HepG2 (cell line): ENCODE data around the gene KDM2B. TPM values are rescaled to one million over a fixed set of nuclear protein-coding genes. Genes with fewer than 3 reads are reported as not detected.
A peak's percentile ranks its signal among the peaks of the same experiment; 100 is the strongest.

Experiments
- AGO1 ChIP-seq: fragments of 200-400 bp; formaldehyde crosslinking; IDR thresholded peaks from 2 replicates; pipeline ENCODE4 v1.6.1; 2017; ENCODE audit warnings: mild to moderate bottlenecking, low read depth, low read length, moderate library complexity; ENCODE audit not compliant: poor library complexity, severe bottlenecking
- ATF6 ChIP-seq: sonication (generic); formaldehyde crosslinking; conservative IDR thresholded peaks from 2 replicates; pipeline ENCODE4 v1.4.0; 2020; ENCODE audit warnings: missing genetic modification reagents
- ATRX ChIP-seq: sonication (generic); formaldehyde crosslinking; IDR thresholded peaks from 2 replicates; pipeline ENCODE4 v1.4.0; 2020; ENCODE audit warnings: missing genetic modification reagents, borderline replicate concordance
- KLF15 ChIP-seq: sonication (generic); formaldehyde crosslinking; IDR thresholded peaks from 2 replicates; pipeline ENCODE4 v1.8.1; 2023; ENCODE audit warnings: borderline replicate concordance, mild to moderate bottlenecking, inconsistent platforms, missing genetic modification reagents, mixed read lengths
- MXD1 ChIP-seq: sonication (generic); formaldehyde crosslinking; IDR thresholded peaks from 2 replicates; pipeline ENCODE4 v1.4.0; 2020; ENCODE audit warnings: mild to moderate bottlenecking, missing genetic modification reagents
- SIX4 ChIP-seq: sonication (generic); formaldehyde crosslinking; IDR thresholded peaks from 2 replicates; pipeline ENCODE4 v1.4.0; 2020; ENCODE audit warnings: missing genetic modification reagents
- SMARCE1 ChIP-seq: fragments of 450-650 bp; IDR thresholded peaks from 2 replicates; pipeline ENCODE4 v1.6.1; 2017; ENCODE audit warnings: borderline replicate concordance
- SRSF9 ChIP-seq: fragments of 200-400 bp; formaldehyde crosslinking; IDR thresholded peaks from 2 replicates; pipeline ENCODE4 v1.6.1; 2018; ENCODE audit warnings: borderline replicate concordance, mild to moderate bottlenecking, low read depth, low read length; ENCODE audit not compliant: insufficient read depth, poor library complexity, severe bottlenecking
- SSRP1 ChIP-seq: IDR thresholded peaks from 2 replicates; pipeline ENCODE4 v1.6.1; 2016; ENCODE audit warnings: control low read depth
- TFE3 ChIP-seq: IDR thresholded peaks from 2 replicates; pipeline ENCODE4 v1.6.1; 2016
- THAP8 ChIP-seq: sonication (generic); formaldehyde crosslinking; IDR thresholded peaks from 2 replicates; pipeline ENCODE4 v1.5.1; 2020; ENCODE audit warnings: missing genetic modification reagents, mild to moderate bottlenecking, borderline replicate concordance
- ZBTB25 ChIP-seq: IDR thresholded peaks from 2 replicates; pipeline ENCODE4 v1.6.1; 2018; ENCODE audit warnings: missing genetic modification reagents
- ZBTB42 ChIP-seq: sonication (generic); formaldehyde crosslinking; IDR thresholded peaks from 2 replicates; pipeline ENCODE4 v1.5.0; 2020; ENCODE audit warnings: mild to moderate bottlenecking, missing genetic modification reagents
- ZNF276 ChIP-seq: sonication (generic); formaldehyde crosslinking; IDR thresholded peaks from 2 replicates; pipeline ENCODE4 v1.4.0; 2020; ENCODE audit warnings: mild to moderate bottlenecking, low read depth, missing genetic modification reagents
- ZNF281 ChIP-seq: sonication (generic); formaldehyde crosslinking; IDR thresholded peaks from 2 replicates; pipeline ENCODE4 v1.4.0; 2020; ENCODE audit warnings: missing genetic modification reagents, borderline replicate concordance
- ZNF468 ChIP-seq: sonication (generic); formaldehyde crosslinking; IDR thresholded peaks from 2 replicates; pipeline ENCODE4 v1.8.0; 2022; ENCODE audit warnings: mild to moderate bottlenecking, moderate library complexity, missing genetic modification reagents
- ZNF615 ChIP-seq: sonication (generic); formaldehyde crosslinking; IDR thresholded peaks from 2 replicates; pipeline ENCODE4 v1.5.0; 2020; ENCODE audit warnings: mild to moderate bottlenecking, missing genetic modification reagents, borderline replicate concordance
- polyA plus RNA-seq, 8 experiments: library from polyadenylated mRNA; depleted of rRNA in 3 of 8; stranded (reverse) in 7 of 8; unstranded in 1 of 8; fragments of >200 nt; fragmentation: Illumina TruSeq in 4 of 8; extraction: Trizol in 4 of 8; gene quantifications; 2 replicates each; pipeline versions ENCODE4 v1.2.1 to v1.2.3, GENCODE V29; 2011 to 2016; ENCODE audit warnings: low read depth in 4 of 8, missing spikeins in 1 of 8, mixed read lengths in 1 of 8; ENCODE audit not compliant: insufficient read depth in 1 of 8
- total RNA-seq, 5 experiments: library from RNA; depleted of rRNA; stranded (reverse); fragments of >200 nt; fragmentation: Illumina TruSeq; extraction: Trizol; gene quantifications; 2 replicates each; pipeline ENCODE4 v1.2.3, GENCODE V29; 2016; ENCODE audit warnings: low read depth in 1 of 5

KDM2B gene
- total and polyA plus RNA-seq, 2 of the 13 experiments (the other 11 are each of a cell fraction or from before 2014, with no cell fraction given), result 17.5 to 26.1 TPM

GRCh38 chr12:121400332-121401139 is 180.3 kb downstream of the KDM2B start (continued):
- no peak for TF ChIP-seq ZNF615
- no peak for TF ChIP-seq TFE3
- TF ChIP-seq ZNF276, result no peak
- TF ChIP-seq ZBTB42 (CRISPR knock-in tag), result no peak
- peak; percentile 67 for TF ChIP-seq MXD1
- no peak for TF ChIP-seq SIX4
- TF ChIP-seq KLF15, result no peak
- TF ChIP-seq ZNF468, result no peak
- no peak for TF ChIP-seq ZNF281
- no peak for TF ChIP-seq THAP8
- 0 out of 2 replicates have a peak, but pooled peaks have one; percentile 25 for TF ChIP-seq ZBTB25 (CRISPR knock-in tag)
- no peak for TF ChIP-seq ATF6
- TF ChIP-seq SRSF9, result no peak
- TF ChIP-seq AGO1, result no peak
- no peak for TF ChIP-seq ATRX (CRISPR knock-in tag)
- TF ChIP-seq SMARCE1, result no peak
- no peak for TF ChIP-seq SSRP1
